ENCODE data around the gene LAMB1.

DNA sequence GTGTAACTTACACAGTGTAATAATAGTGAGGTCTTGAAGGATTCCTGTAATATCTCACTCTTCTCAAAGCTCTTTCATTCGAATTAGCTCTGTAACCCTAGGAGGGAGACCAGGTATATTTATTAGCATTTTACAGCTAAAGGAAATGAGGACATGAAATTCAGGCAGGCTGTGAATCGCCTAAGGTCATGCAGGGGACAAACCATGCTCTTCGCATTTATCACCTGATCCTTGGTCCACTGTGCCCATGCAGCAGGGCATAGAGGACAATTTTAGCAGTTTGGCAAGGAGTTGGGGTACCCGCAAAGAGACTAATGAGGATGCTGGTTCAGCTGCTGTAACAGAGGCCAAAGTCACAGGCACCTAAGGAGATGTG is 14.8 kb upstream of the LAMB1 start:
- TF ChIP-seq, protein P1, sequence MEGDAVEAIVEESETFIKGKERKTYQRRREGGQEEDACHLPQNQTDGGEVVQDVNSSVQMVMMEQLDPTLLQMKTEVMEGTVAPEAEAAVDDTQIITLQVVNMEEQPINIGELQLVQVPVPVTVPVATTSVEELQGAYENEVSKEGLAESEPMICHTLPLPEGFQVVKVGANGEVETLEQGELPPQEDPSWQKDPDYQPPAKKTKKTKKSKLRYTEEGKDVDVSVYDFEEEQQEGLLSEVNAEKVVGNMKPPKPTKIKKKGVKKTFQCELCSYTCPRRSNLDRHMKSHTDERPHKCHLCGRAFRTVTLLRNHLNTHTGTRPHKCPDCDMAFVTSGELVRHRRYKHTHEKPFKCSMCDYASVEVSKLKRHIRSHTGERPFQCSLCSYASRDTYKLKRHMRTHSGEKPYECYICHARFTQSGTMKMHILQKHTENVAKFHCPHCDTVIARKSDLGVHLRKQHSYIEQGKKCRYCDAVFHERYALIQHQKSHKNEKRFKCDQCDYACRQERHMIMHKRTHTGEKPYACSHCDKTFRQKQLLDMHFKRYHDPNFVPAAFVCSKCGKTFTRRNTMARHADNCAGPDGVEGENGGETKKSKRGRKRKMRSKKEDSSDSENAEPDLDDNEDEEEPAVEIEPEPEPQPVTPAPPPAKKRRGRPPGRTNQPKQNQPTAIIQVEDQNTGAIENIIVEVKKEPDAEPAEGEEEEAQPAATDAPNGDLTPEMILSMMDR (IDR thresholded peaks at IDR 0.05) = no peak
- TF ChIP-seq POLR2A (IDR thresholded peaks at IDR 0.05) = no peak
